C4-2B (cell line): ENCODE results near the gene ATP5ME.
A peak's percentile ranks its signal among the peaks of the same experiment; 100 is the strongest.

ENCODE experiments used
- H3K27ac ChIP-seq: fragments of 450-650 bp; 2 replicates; pipeline ENCODE4 v1.5.1; 2017
- CTCF ChIP-seq: fragments of 450-650 bp; conservative IDR thresholded peaks from 2 replicates; pipeline ENCODE4 v1.5.1; 2017; ENCODE audit warnings: mild to moderate bottlenecking
- ZFX ChIP-seq: fragments of 450-650 bp; IDR thresholded peaks from 2 replicates; pipeline ENCODE4 v1.6.1; 2017

ATP5ME gene

GRCh38 chr4:708631-708933, 34.5 kb upstream of the ATP5ME start:
- no peak overlapping the region for H3K27ac ChIP-seq

GRCh38 chr4:707929-708630, 34.0 kb upstream of the ATP5ME start:
- TF ChIP-seq CTCF: no peak
- no peak for TF ChIP-seq ZFX
- no peak overlapping the region for H3K27ac ChIP-seq

More at GRCh38 chr4:708631-708933, 34.5 kb upstream of the ATP5ME start:
- TF ChIP-seq CTCF (no peak), ZFX (no peak)

- H3K27ac ChIP-seq: no peak overlapping the region
- no peak for TF ChIP-seq ZFX
- TF ChIP-seq CTCF: no peak
Observed at GRCh38 chr4:706834-707598, 32.9 kb upstream of the ATP5ME start.

- peak; percentile 46; the same call in 1 of the 2 replicates for TF ChIP-seq ZFX
- H3K27ac ChIP-seq: peak overlapping the region; percentile 98
Observed at GRCh38 chr4:706083-706633, 32.1 kb upstream of the ATP5ME start.

- peak within 1 kb of the TSS; percentile 98 for H3K27ac ChIP-seq
- TF ChIP-seq CTCF: no peak
- TF ChIP-seq ZFX: peak; percentile 91; the same call in 1 of the 2 replicates
Observed at GRCh38 chr4:705278-706082, 31.4 kb upstream of the ATP5ME start, which contains the start of gene PCGF3. Gene PCGF3 (plus strand): TSS chr4:705832. CDS start chr4:733681, 27,849 bp downstream.

- TF ChIP-seq ZFX (no peak), CTCF (no peak)
- peak overlapping the region; percentile 98 for H3K27ac ChIP-seq
Observed at GRCh38 chr4:704971-705277, 30.8 kb upstream of the ATP5ME start.

GRCh38 chr4:704198-704891, 30.3 kb upstream of the ATP5ME start:
- no peak for TF ChIP-seq ZFX
- no peak for TF ChIP-seq CTCF
- no peak overlapping the region for H3K27ac ChIP-seq
